Measurements from ENCODE around the gene KLLN. TPM values are rescaled to one million over a fixed set of nuclear protein-coding genes. Genes with fewer than 3 reads are reported as not detected.
"Not testable (repeated sequence)": the region's sequence is repeated elsewhere in the genome, so short reads cannot be mapped to it uniquely, and the experiment has no call there.

Gene KLLN, protein sequence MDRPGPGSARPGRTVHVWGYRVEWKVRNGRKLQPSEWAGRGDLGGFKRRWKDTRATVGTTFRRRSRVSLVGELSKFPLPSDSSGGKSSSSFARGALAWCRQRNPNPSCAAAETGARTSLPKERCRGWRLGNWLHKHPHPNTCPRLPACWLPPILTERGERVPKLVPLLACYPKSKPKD
- polyA plus RNA-seq: under 1 TPM; 0.15 to 0.16 TPM

DNA sequence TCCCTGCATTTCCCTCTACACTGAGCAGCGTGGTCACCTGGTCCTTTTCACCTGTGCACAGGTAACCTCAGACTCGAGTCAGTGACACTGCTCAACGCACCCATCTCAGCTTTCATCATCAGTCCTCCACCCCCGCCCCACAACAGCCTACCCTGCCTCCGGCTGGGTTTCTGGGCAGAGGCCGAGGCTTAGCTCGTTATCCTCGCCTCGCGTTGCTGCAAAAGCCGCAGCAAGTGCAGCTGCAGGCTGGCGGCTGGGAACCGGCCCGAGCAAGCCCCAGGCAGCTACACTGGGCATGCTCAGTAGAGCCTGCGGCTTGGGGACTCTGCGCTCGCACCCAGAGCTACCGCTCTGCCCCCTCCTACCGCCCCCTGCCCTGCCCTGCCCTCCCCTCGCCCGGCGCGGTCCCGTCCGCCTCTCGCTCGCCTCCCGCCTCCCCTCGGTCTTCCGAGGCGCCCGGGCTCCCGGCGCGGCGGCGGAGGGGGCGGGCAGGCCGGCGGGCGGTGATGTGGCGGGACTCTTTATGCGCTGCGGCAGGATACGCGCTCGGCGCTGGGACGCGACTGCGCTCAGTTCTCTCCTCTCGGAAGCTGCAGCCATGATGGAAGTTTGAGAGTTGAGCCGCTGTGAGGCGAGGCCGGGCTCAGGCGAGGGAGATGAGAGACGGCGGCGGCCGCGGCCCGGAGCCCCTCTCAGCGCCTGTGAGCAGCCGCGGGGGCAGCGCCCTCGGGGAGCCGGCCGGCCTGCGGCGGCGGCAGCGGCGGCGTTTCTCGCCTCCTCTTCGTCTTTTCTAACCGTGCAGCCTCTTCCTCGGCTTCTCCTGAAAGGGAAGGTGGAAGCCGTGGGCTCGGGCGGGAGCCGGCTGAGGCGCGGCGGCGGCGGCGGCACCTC, at the start of gene KLLN, which contains the start of gene PTEN:
Gene KLLN, minus strand, starts transcription at position 481 of the 891 bp plus-strand sequence. CDS start 1,046 bp downstream, outside the sequence.
Gene PTEN, plus strand, starts transcription at position 573 of the 891 bp plus-strand sequence. CDS start 845 bp downstream, outside the sequence.
- Histone ChIP-seq H3K4me1 (ENCODE audit: control insufficient read depth in 2 of 2, insufficient read depth in 2 of 2, low read length in 1 of 2) (peaks cover 0 to 5% of the 10 kb centered on the region in 2 donors), H3K27ac (ENCODE audit: low read depth in 2 of 2, low read length in 1 of 2) (peak within 1 kb of the TSS; percentile 96 to 99), H3K27me3 (ENCODE audit: control insufficient read depth in 1 of 2, insufficient read depth in 2 of 2, low read length in 2 of 2) (no peaks in the 10 kb centered on the region), H3K36me3 (ENCODE audit: control insufficient read depth in 2 of 2, insufficient read depth in 2 of 2, low read length in 1 of 2) (no peaks in the 10 kb centered on the region), H3K9me3 (ENCODE audit: control insufficient read depth in 2 of 2, insufficient read depth in 1 of 2, low read depth in 1 of 2, low read length in 1 of 2) (no peaks in the 10 kb centered on the region), H3K4me3 (ENCODE audit: low read depth in 1 of 2, low read length in 2 of 2) (peak within 1 kb of the TSS; percentile 90 to 95)
- WGBS, 2 donors: 0 to 1% methylated on average over 53 to 89 of the region's 89 CpGs

DNA sequence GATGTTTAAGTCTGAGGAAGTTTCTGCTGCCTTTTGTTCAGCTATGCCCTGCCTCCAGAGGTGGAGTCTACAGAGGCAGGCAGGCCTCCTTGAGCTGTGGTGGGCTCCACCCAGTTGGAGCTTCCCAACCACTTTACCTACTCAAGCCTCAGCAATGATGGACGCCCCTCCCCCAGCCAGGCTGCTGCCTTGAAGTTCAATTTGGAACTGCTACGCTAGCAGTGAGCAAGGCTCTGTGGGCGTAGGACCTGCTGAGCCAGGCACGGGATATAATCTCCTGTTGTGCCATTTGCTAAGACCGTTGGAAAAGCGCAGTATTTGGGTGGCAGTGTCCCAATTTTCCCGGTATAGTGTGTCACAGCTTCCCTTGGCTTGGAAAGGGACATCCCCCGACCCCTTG, 40.1 kb upstream of the KLLN start:
- H3K27ac ChIP-seq (ENCODE audit: low read depth in 2 of 2, low read length in 1 of 2); H3K4me3 ChIP-seq (ENCODE audit: low read depth in 1 of 2, low read length in 2 of 2); H3K36me3 ChIP-seq (ENCODE audit: control insufficient read depth in 2 of 2, insufficient read depth in 2 of 2, low read length in 1 of 2); H3K27me3 ChIP-seq (ENCODE audit: control insufficient read depth in 1 of 2, insufficient read depth in 2 of 2, low read length in 2 of 2); H3K4me1 ChIP-seq (ENCODE audit: control insufficient read depth in 2 of 2, insufficient read depth in 2 of 2, low read length in 1 of 2); H3K9me3 ChIP-seq (ENCODE audit: control insufficient read depth in 2 of 2, insufficient read depth in 1 of 2, low read depth in 1 of 2, low read length in 1 of 2): not testable (repeated sequence)
- WGBS, 2 donors: 99 to 100% methylated on average over 8 of the region's 8 CpGs

DNA sequence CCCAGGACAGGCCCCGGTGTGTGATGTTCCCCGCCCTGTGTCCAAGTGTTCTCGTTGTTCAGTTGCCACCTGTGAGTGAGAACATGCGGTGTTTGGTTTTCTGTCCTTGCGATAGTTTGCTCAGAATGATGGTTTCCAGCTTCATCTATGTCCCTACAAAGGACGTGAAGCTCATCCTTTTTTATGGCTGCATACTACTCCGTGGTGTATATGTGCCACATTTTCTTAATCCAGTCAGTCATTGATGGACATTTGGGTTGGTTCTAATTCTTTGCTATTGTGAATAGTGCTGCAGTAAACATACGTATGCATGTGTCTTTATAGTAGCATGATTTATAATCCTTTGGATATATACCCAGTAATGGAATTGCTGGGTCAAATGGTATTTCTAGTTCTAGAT, 34.6 kb upstream of the KLLN start:
- H3K9me3 ChIP-seq (ENCODE audit: control insufficient read depth in 2 of 2, insufficient read depth in 1 of 2, low read depth in 1 of 2, low read length in 1 of 2); H3K4me3 ChIP-seq (ENCODE audit: low read depth in 1 of 2, low read length in 2 of 2); H3K36me3 ChIP-seq (ENCODE audit: control insufficient read depth in 2 of 2, insufficient read depth in 2 of 2, low read length in 1 of 2); H3K27me3 ChIP-seq (ENCODE audit: control insufficient read depth in 1 of 2, insufficient read depth in 2 of 2, low read length in 2 of 2); H3K27ac ChIP-seq (ENCODE audit: low read depth in 2 of 2, low read length in 1 of 2); H3K4me1 ChIP-seq (ENCODE audit: control insufficient read depth in 2 of 2, insufficient read depth in 2 of 2, low read length in 1 of 2): not testable (repeated sequence)
- 96 to 97% methylated on average over 8 of the region's 8 CpGs for WGBS, 2 donors

DNA sequence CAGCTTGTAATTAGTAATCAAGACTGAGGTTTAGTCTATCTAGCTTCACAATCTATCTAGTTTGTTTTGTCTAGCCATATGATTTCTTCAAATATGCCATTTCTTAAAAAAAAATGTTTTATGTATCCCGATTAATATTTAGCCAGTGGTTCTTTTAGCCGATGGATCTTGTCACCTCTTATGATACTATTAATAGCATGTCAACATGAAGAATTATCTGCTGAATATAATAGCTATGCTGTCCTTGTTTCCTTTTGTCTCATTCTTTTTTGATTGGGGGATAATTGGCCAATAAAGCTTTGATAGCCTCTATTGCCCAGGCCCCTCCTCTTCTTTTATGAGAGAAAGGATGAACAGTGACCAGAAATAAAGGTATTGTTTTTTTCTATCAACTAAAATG, 32.9 kb upstream of the KLLN start:
- no peaks in the 10 kb centered on the region for H3K36me3 ChIP-seq (ENCODE audit: control insufficient read depth in 2 of 2, insufficient read depth in 2 of 2, low read length in 1 of 2)
- H3K4me1 ChIP-seq (ENCODE audit: control insufficient read depth in 2 of 2, insufficient read depth in 2 of 2, low read length in 1 of 2): no peaks in the 10 kb centered on the region
- WGBS, 2 donors: 57 to 71% methylated on average over 2 of the region's 2 CpGs
- no peak overlapping the region for H3K27ac ChIP-seq (ENCODE audit: low read depth in 2 of 2, low read length in 1 of 2)
- no peak overlapping the region for H3K4me3 ChIP-seq (ENCODE audit: low read depth in 1 of 2, low read length in 2 of 2)
- no peaks in the 10 kb centered on the region for H3K27me3 ChIP-seq (ENCODE audit: control insufficient read depth in 1 of 2, insufficient read depth in 2 of 2, low read length in 2 of 2)
- H3K9me3 ChIP-seq (ENCODE audit: control insufficient read depth in 2 of 2, insufficient read depth in 1 of 2, low read depth in 1 of 2, low read length in 1 of 2): peaks cover 0 to 2% of the 10 kb centered on the region in 2 donors

DNA sequence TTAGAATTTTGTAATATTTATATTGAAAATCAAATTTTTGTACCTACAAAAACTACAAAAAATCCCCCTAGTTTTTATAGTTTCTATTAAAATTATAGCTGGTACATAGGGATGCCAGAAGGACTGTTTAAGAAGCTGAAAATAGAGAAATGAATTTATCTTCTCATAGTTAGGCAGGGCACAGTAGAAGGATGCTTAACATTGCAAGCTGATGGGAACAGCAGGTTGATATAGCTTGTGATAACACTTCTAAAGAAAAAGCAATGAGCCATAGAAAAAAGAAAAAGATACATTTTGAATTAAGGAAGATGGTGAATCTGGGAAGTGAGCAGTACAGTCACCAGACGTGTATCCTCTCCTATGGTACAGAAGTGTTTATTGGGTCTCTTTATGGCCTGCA, 32.1 kb upstream of the KLLN start:
- H3K4me1 ChIP-seq (ENCODE audit: control insufficient read depth in 2 of 2, insufficient read depth in 2 of 2, low read length in 1 of 2): no peaks in the 10 kb centered on the region
- no peaks in the 10 kb centered on the region for H3K27me3 ChIP-seq (ENCODE audit: control insufficient read depth in 1 of 2, insufficient read depth in 2 of 2, low read length in 2 of 2)
- H3K9me3 ChIP-seq (ENCODE audit: control insufficient read depth in 2 of 2, insufficient read depth in 1 of 2, low read depth in 1 of 2, low read length in 1 of 2): peaks cover 0 to 2% of the 10 kb centered on the region in 2 donors
- no peak overlapping the region for H3K27ac ChIP-seq (ENCODE audit: low read depth in 2 of 2, low read length in 1 of 2)
- no peak overlapping the region for H3K4me3 ChIP-seq (ENCODE audit: low read depth in 1 of 2, low read length in 2 of 2)
- 66 to 85% methylated on average over 1 of the region's 1 CpG for WGBS, 2 donors
- no peaks in the 10 kb centered on the region for H3K36me3 ChIP-seq (ENCODE audit: control insufficient read depth in 2 of 2, insufficient read depth in 2 of 2, low read length in 1 of 2)

DNA sequence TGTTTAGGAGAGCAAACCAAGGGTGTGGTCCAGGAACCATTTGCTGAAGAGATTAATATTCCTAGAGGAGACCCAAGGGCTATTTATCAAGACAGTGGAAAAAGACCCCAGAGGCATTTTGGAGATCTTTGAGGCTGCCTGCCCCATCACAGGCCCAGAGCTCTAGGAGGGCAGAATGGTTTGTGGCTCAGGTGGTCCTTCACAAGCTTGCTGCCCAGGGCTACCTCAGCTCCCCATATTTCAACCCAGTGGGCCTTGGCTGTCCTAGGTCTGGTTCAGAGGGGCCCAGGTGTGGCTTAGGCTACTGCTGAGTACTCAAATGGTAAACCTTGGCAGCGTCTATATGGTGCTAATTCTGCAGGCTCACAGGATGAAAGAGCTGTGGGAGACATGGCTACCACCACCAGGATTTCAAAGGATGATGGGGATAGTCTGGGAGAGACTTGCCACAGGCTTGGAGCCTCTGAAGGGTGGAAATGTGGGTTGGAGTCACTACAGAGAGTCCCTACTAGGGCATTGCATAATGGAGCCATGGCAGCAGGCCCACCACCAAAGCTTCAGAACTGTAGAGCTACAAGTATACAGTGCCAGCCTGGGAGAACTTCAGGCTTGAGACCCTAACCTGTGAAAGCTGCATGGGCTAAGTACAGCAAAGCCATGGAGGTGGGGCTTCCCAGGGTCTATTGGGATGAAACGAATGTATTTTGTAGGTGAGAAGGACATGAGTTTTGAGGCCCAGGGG, 24.4 kb upstream of the KLLN start:
- no peak overlapping the region for H3K4me3 ChIP-seq (ENCODE audit: low read depth in 1 of 2, low read length in 2 of 2)
- no peaks in the 10 kb centered on the region for H3K9me3 ChIP-seq (ENCODE audit: control insufficient read depth in 2 of 2, insufficient read depth in 1 of 2, low read depth in 1 of 2, low read length in 1 of 2)
- no peaks in the 10 kb centered on the region for H3K4me1 ChIP-seq (ENCODE audit: control insufficient read depth in 2 of 2, insufficient read depth in 2 of 2, low read length in 1 of 2)
- no peak overlapping the region for H3K27ac ChIP-seq (ENCODE audit: low read depth in 2 of 2, low read length in 1 of 2)
- peaks cover 0 to 2% of the 10 kb centered on the region in 2 donors for H3K36me3 ChIP-seq (ENCODE audit: control insufficient read depth in 2 of 2, insufficient read depth in 2 of 2, low read length in 1 of 2)
- no peaks in the 10 kb centered on the region for H3K27me3 ChIP-seq (ENCODE audit: control insufficient read depth in 1 of 2, insufficient read depth in 2 of 2, low read length in 2 of 2)
- 88 to 95% methylated on average over 2 of the region's 2 CpGs for WGBS, 2 donors

DNA sequence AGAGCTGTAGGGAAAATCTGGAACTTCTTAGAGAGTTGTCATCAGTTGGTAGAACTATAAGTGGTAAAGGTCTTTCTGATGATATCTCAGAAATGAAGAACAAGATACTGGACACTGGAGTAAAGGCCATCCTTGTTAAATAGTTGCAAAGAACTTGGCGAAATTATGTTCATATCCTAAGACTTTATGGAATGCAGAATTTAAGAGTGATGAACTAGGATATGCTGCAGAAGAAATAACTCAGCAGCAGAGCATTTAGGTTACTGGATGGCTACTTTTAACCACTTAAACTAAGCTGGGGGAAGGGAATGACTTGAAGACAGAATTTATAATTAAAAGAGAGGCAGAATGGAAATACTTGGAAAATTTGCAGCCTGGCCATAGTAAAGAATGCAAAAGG, 23.8 kb upstream of the KLLN start:
- H3K4me1 ChIP-seq (ENCODE audit: control insufficient read depth in 2 of 2, insufficient read depth in 2 of 2, low read length in 1 of 2): no peaks in the 10 kb centered on the region
- no peaks in the 10 kb centered on the region for H3K27me3 ChIP-seq (ENCODE audit: control insufficient read depth in 1 of 2, insufficient read depth in 2 of 2, low read length in 2 of 2)
- H3K9me3 ChIP-seq (ENCODE audit: control insufficient read depth in 2 of 2, insufficient read depth in 1 of 2, low read depth in 1 of 2, low read length in 1 of 2): no peaks in the 10 kb centered on the region
- H3K36me3 ChIP-seq (ENCODE audit: control insufficient read depth in 2 of 2, insufficient read depth in 2 of 2, low read length in 1 of 2): peaks cover 0 to 2% of the 10 kb centered on the region in 2 donors
- no peak overlapping the region for H3K4me3 ChIP-seq (ENCODE audit: low read depth in 1 of 2, low read length in 2 of 2)
- H3K27ac ChIP-seq (ENCODE audit: low read depth in 2 of 2, low read length in 1 of 2): no peak overlapping the region
- 95 to 98% methylated on average over 1 of the region's 1 CpG for WGBS, 2 donors

DNA sequence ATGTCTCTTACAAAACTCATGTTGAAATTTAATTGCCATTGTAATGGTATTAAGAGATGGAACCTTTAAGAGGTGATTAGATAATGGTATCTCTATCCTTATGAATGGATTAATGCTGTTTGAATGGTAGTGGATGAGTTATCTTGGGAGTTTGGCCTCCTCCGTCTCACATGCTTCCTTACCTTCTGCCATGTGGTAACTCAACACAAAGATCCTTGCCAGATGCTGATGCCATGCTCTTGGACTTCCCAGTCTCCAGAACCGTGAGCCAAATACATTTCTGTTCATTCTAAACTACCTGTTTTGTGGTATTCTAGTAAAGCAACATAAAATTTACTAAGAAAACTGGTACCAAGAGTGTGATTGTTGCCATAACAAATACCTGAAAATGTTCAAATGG, 23.3 kb upstream of the KLLN start:
- Histone ChIP-seq H3K4me1 (ENCODE audit: control insufficient read depth in 2 of 2, insufficient read depth in 2 of 2, low read length in 1 of 2) (no peaks in the 10 kb centered on the region), H3K4me3 (ENCODE audit: low read depth in 1 of 2, low read length in 2 of 2) (no peak overlapping the region), H3K9me3 (ENCODE audit: control insufficient read depth in 2 of 2, insufficient read depth in 1 of 2, low read depth in 1 of 2, low read length in 1 of 2) (no peaks in the 10 kb centered on the region), H3K27me3 (ENCODE audit: control insufficient read depth in 1 of 2, insufficient read depth in 2 of 2, low read length in 2 of 2) (no peaks in the 10 kb centered on the region), H3K36me3 (ENCODE audit: control insufficient read depth in 2 of 2, insufficient read depth in 2 of 2, low read length in 1 of 2) (peaks cover 0 to 2% of the 10 kb centered on the region in 2 donors), H3K27ac (ENCODE audit: low read depth in 2 of 2, low read length in 1 of 2) (no peak overlapping the region)
- 96 to 100% methylated on average over 2 of the region's 2 CpGs for WGBS, 2 donors

DNA sequence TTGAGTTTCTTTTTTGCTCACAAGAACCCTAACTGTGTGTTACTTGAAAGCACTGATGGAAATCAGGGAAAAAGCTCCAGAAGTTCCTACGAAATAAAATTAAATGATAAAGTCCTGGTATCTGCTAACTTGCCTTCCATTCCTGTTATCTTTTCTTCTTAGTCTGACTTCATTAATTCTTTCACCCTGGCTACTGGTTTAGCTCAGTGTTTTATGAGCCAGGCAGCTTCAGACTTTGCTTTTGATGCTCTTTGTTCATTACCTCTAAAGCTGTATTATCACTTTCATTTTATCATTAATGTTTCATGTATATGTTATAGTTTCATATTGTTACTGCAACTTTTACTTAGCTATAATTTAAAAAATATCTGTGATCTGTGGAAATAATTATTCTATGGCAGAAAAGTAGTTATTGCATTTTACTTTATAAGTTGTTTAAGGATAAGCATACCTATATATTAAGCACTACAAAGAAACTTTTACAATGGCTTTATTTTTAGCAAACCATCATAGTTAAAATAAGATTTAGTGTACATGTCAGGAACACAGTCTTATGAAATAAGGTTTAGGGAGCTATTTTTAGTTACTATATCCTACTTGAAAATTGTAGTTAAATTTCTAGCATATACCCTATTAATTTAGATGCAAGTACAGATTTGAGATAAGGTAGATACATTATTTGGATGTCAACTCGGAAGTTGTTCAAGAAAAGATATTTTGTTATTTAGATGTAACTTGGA, 19.4 kb upstream of the KLLN start:
- WGBS, 2 donors: 83 to 84% methylated on average over 2 of the region's 2 CpGs
- Histone ChIP-seq H3K27ac (ENCODE audit: low read depth in 2 of 2, low read length in 1 of 2) (no peak overlapping the region), H3K4me3 (ENCODE audit: low read depth in 1 of 2, low read length in 2 of 2) (no peak overlapping the region), H3K4me1 (ENCODE audit: control insufficient read depth in 2 of 2, insufficient read depth in 2 of 2, low read length in 1 of 2) (no peaks in the 10 kb centered on the region), H3K27me3 (ENCODE audit: control insufficient read depth in 1 of 2, insufficient read depth in 2 of 2, low read length in 2 of 2) (no peaks in the 10 kb centered on the region), H3K9me3 (ENCODE audit: control insufficient read depth in 2 of 2, insufficient read depth in 1 of 2, low read depth in 1 of 2, low read length in 1 of 2) (no peaks in the 10 kb centered on the region), H3K36me3 (ENCODE audit: control insufficient read depth in 2 of 2, insufficient read depth in 2 of 2, low read length in 1 of 2) (peaks cover 0 to 2% of the 10 kb centered on the region in 2 donors)
